WTC11 (cell line): Measurements from ENCODE around the gene ZNF160. TPM values are rescaled to one million over a fixed set of nuclear protein-coding genes. Genes with fewer than 3 reads are reported as not detected.

ENCODE experiments used
- ATAC-seq: fragments of 200-7000 bp; cut with Tn5 transposase; 2 replicates; pipeline ENCODE4 v1.10.0; 2021; ENCODE audit warnings: mild to moderate bottlenecking, moderate library complexity
- CTCF ChIA-PET: fragments of 300-600 bp; sonication (Branson Sonifier 250); formaldehyde crosslinking; loops from one replicate; lab custom pipeline; 2021; ENCODE audit warnings: antibody characterized with exemption; lab: Charles Lee
- POLR2A ChIA-PET: fragments of 350-600 bp; sonication (Branson Sonifier 250); formaldehyde crosslinking; loops from one replicate; lab custom pipeline; 2021; ENCODE audit warnings: antibody characterized with exemption; lab: Charles Lee
- DNase-seq: peaks from one replicate; pipeline ENCODE4 v3.0.0; 2021; ENCODE audit warnings: low spot score
- H3K27ac Mint-ChIP-seq: 2 replicates; pipeline ENCODE4 v1.8.0; 2021; ENCODE audit warnings: mixed read lengths
- H3K27me3 Mint-ChIP-seq: 2 replicates; pipeline ENCODE4 v1.8.0; 2021; ENCODE audit warnings: low read depth, mild to moderate bottlenecking, moderate library complexity, mixed read lengths
- H3K36me3 Mint-ChIP-seq: 2 replicates; pipeline ENCODE4 v1.8.0; 2021; ENCODE audit warnings: mixed read lengths
- H3K4me1 Mint-ChIP-seq: 2 replicates; pipeline ENCODE4 v1.8.0; 2022; ENCODE audit warnings: mixed read lengths
- H3K4me3 Mint-ChIP-seq: 2 replicates; pipeline ENCODE4 v1.8.0; 2021; ENCODE audit warnings: mild to moderate bottlenecking, moderate library complexity, mixed read lengths
- H3K9me3 Mint-ChIP-seq: 2 replicates; pipeline ENCODE4 v1.8.0; 2021; ENCODE audit warnings: mixed read lengths
- AFF4 ChIP-seq: sonication (generic); formaldehyde crosslinking; IDR thresholded peaks from 2 replicates; pipeline ENCODE4 v1.8.1; 2023; ENCODE audit warnings: mild to moderate bottlenecking, missing genetic modification reagents, borderline replicate concordance
- E2F1 ChIP-seq: sonication (generic); formaldehyde crosslinking; IDR thresholded peaks from 2 replicates; pipeline ENCODE4 v1.8.0; 2022; ENCODE audit warnings: mild to moderate bottlenecking, missing genetic modification reagents
- E2F4 ChIP-seq: sonication (generic); formaldehyde crosslinking; IDR thresholded peaks from 2 replicates; pipeline ENCODE4 v1.8.1; 2022; ENCODE audit warnings: low read depth, mild to moderate bottlenecking, moderate library complexity, missing genetic modification reagents, borderline replicate concordance
- ELF4 ChIP-seq: sonication (generic); formaldehyde crosslinking; IDR thresholded peaks from 2 replicates; pipeline ENCODE4 v1.8.1; 2022; ENCODE audit warnings: low read depth, mild to moderate bottlenecking, moderate library complexity, missing genetic modification reagents
- ESRRA ChIP-seq: sonication (generic); formaldehyde crosslinking; IDR thresholded peaks from 2 replicates; pipeline ENCODE4 v1.8.1; 2022; ENCODE audit warnings: mild to moderate bottlenecking, missing genetic modification reagents, borderline replicate concordance
- FOXK1 ChIP-seq: sonication (generic); formaldehyde crosslinking; IDR thresholded peaks from 2 replicates; pipeline ENCODE4 v1.8.0; 2022; ENCODE audit warnings: mild to moderate bottlenecking, moderate library complexity, missing genetic modification reagents
- FOXP4 ChIP-seq: sonication (generic); formaldehyde crosslinking; IDR thresholded peaks from 2 replicates; pipeline ENCODE4 v1.8.0; 2022; ENCODE audit warnings: mild to moderate bottlenecking, missing genetic modification reagents
- NFATC4 ChIP-seq: fragments of 250-450 bp; sonication (Bioruptor Pico); IDR thresholded peaks from 2 replicates; pipeline ENCODE4 v1.9.0; 2021; ENCODE audit warnings: mild to moderate bottlenecking
- SOX15 ChIP-seq: fragments of 250-450 bp; sonication (Bioruptor Pico); IDR thresholded peaks from 2 replicates; pipeline ENCODE4 v1.9.0; 2021; ENCODE audit warnings: mild to moderate bottlenecking
- USF2 ChIP-seq: sonication (generic); formaldehyde crosslinking; IDR thresholded peaks from 2 replicates; pipeline ENCODE4 v1.8.1; 2023; ENCODE audit warnings: mild to moderate bottlenecking, missing genetic modification reagents, moderate library complexity
- ZNF138 ChIP-seq: sonication (generic); formaldehyde crosslinking; conservative IDR thresholded peaks from 2 replicates; pipeline ENCODE4 v1.8.1; 2022; ENCODE audit warnings: mild to moderate bottlenecking, moderate library complexity, missing genetic modification reagents
- ZNF512 ChIP-seq: sonication (generic); formaldehyde crosslinking; IDR thresholded peaks from 2 replicates; pipeline ENCODE4 v1.8.1; 2022; ENCODE audit warnings: missing genetic modification reagents, borderline replicate concordance
- ZSCAN18 ChIP-seq: fragments of 250-450 bp; sonication (Bioruptor Pico); IDR thresholded peaks from 2 replicates; pipeline ENCODE4 v2.1.2; 2022; ENCODE audit warnings: mild to moderate bottlenecking, moderate library complexity
- total RNA-seq: library from RNA; stranded (reverse); gene quantifications from 3 replicates; pipeline ENCODE4 v1.2.3, GENCODE V29; 2021

Gene ZNF160
- total RNA-seq, 1 experiment from 2014 or later, result 54.5 TPM

DNA sequence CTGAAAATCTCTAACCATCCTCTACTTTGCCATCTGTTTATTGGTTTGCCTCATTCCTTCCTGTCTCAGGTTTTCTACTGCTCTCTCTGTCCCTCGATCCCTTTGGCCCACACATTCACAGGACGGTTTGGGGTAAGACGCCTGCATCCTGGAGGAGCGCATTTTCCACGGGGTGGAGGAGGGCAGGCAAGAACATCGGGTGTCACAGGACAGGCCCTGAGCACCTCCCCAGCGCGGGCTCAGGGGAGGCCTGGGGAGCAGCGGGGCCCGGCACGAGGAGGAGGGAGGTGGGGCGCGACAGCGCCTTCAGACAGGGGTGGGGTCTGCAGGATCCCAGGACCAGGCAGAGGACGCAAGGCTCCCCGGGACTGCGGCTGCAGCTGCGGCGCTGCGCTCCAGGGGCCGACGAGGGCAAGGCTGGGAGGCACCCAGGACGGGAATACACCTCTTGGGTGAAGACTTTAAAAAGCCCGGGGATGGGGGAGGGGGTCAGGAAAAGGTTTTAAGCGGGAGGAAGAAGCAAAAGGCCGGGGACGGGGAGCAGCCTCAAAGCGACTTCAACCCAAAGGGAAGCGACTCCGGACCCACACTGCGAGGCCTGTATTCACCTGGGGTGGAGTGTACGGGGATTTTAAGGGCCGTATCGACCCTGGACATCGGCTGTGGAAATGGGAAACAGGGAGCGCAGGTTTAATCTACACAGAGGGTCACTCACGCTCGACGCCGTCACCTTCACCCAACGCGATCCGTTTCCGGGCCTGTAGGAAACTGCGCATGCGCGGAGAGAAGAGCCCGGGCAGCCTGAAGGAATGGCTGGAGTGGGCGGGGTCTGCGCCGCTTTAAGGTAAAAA, 29.1 kb upstream of the ZNF160 start, which contains the start of gene ZNF415 (continued):
- TF ChIP-seq AFF4 (CRISPR knock-in tag), result no peak
- no peak for TF ChIP-seq ZNF138 (CRISPR knock-in tag)
- no peak for TF ChIP-seq SOX15 (CRISPR knock-in tag)
- TF ChIP-seq ESRRA (CRISPR knock-in tag), result no peak
- no peak for TF ChIP-seq ZNF512
- TF ChIP-seq E2F1 (CRISPR knock-in tag), result 0 out of 2 replicates have a peak, but pooled peaks have one; percentile 32
- TF ChIP-seq, all 79 proteins: peak for 12

- Mint-ChIP-seq H3K36me3 (no peaks in the 10 kb centered on the region), H3K27me3 (peaks cover 11% of the 10 kb centered on the region), H3K27ac (no peak overlapping the region), H3K9me3 (no peaks in the 10 kb centered on the region), H3K4me3 (peak overlapping the region; percentile 74), H3K4me1 (peaks cover 30% of the 10 kb centered on the region)
- DNase-seq (no peak), ATAC-seq (peak; percentile 33)
- TF ChIP-seq ZSCAN18 (CRISPR knock-in tag) (no peak), E2F4 (CRISPR knock-in tag) (no peak), ESRRA (CRISPR knock-in tag) (no peak), USF2 (CRISPR knock-in tag) (no peak), NFATC4 (CRISPR knock-in tag) (no peak), ELF4 (CRISPR knock-in tag) (no peak), FOXP4 (CRISPR knock-in tag) (no peak), FOXK1 (no peak)
- POLR2A ChIA-PET, result no interaction called here
- CTCF ChIA-PET, result interaction anchor here (0.7 to 2.3 kb wide), 3 partner anchors 27 to 661 kb away, joined by 3 to 9 read pairs (median 3); no protein-coding TSS in a partner anchor
Observed at GRCh38 chr19:53131727-53132126, 28.5 kb upstream of the ZNF160 start.
